Spleen (tissue), 11 donors: ENCODE data around the gene ASH1L. TPM values are rescaled to one million over a fixed set of nuclear protein-coding genes. Genes with fewer than 3 reads are reported as not detected.

ENCODE experiments used
- DNase-seq: peaks from one replicate; pipeline ENCODE4 v3.0.0-alpha.2; 2020
- H3K27ac ChIP-seq, 8 donors: fragments of 200-600 bp; sonication (generic) in 7 of 8; 1 replicate in 4 of 8; 2 replicates in 4 of 8; pipeline versions ENCODE4 v1.5.0 to v1.8.0; 2016 to 2021; ENCODE audit warnings: inconsistent platforms in 4 of 8, mild to moderate bottlenecking in 4 of 8, moderate library complexity in 1 of 8
- H3K27me3 ChIP-seq, 7 donors: fragments of 200-600 bp; sonication (generic) in 6 of 7; replicated peaks in 1 of 7; 1 replicate in 4 of 7; 2 replicates in 3 of 7; pipeline versions ENCODE4 v1.5.0 to v1.8.0; 2016 to 2021; ENCODE audit warnings: inconsistent platforms in 3 of 7, mild to moderate bottlenecking in 1 of 7
- H3K36me3 ChIP-seq, 6 donors: fragments of 200-600 bp; sonication (generic) in 5 of 6; 1 replicate in 4 of 6; 2 replicates in 2 of 6; pipeline versions ENCODE4 v1.5.0 to v1.8.0; 2016 to 2021; ENCODE audit warnings: inconsistent platforms in 2 of 6
- H3K4me1 ChIP-seq, 6 donors: fragments of 200-600 bp; sonication (generic) in 5 of 6; 1 replicate in 3 of 6; 2 replicates in 3 of 6; pipeline versions ENCODE4 v1.5.0 to v1.8.0; 2016 to 2021; ENCODE audit warnings: inconsistent platforms in 3 of 6
- H3K4me3 ChIP-seq, 8 donors: fragments of 200-600 bp; sonication (generic) in 7 of 8; 1 replicate in 4 of 8; 2 replicates in 4 of 8; pipeline versions ENCODE4 v1.5.0 to v1.8.0; 2016 to 2021; ENCODE audit warnings: inconsistent platforms in 4 of 8, mild to moderate bottlenecking in 4 of 8, moderate library complexity in 2 of 8
- H3K9me3 ChIP-seq, 8 donors: fragments of 200-600 bp; sonication (generic) in 7 of 8; 1 replicate in 4 of 8; 2 replicates in 4 of 8; pipeline versions ENCODE4 v1.5.0 to v1.8.0; 2016 to 2021; ENCODE audit warnings: inconsistent platforms in 4 of 8
- POLR2A ChIP-seq, 3 donors: fragments of 450-650 bp; IDR thresholded peaks; one replicate each; pipeline ENCODE4 v1.5.1; 2017; ENCODE audit warnings: antibody characterized with exemption in 3 of 3, mild to moderate bottlenecking in 1 of 3
- POLR2AphosphoS5 ChIP-seq, 3 donors: sonication (generic); formaldehyde crosslinking; IDR thresholded peaks; one replicate each; pipeline ENCODE4 v1.5.1; 2017; ENCODE audit warnings: antibody characterized with exemption in 3 of 3
- WGBS, 5 donors: extraction: QIAGEN DNeasy Blood & Tissue Kit in 3 of 5; methylation state at CpG; one replicate each; pipeline versions ENCODE4 v1.1.5 to v1.1.7; 2013 to 2018; 5-methylcytosine and 5-hydroxymethylcytosine counted together
- intact Hi-C: fragments of 100-400 bp; cut with DNase I; formaldehyde crosslinking; loops from one replicate; pipeline ENCODE4 v1.15.0; 2023; ENCODE audit warnings: low total_unique reads
- polyA plus RNA-seq, 3 donors: library from polyadenylated mRNA; stranded (reverse); fragments of 200-250 nt; gene quantifications; one replicate each; pipeline ENCODE4 v1.2.1, GENCODE V29; 2013
- total RNA-seq, 7 donors: library from RNA; depleted of rRNA in 3 of 7; stranded (reverse); fragments of >200 nt in 3 of 7; fragmentation: NEBNext Ultra II Directional in 4 of 7; extraction: Animal tissue kit (Norgen Biotek cat#: 25700) in 4 of 7; gene quantifications; one replicate each; pipeline versions ENCODE4 v1.1.0 to v1.2.1, GENCODE V29; 2016 to 2021
- TF ChIP-seq, protein P1 (sequence below), 11 experiments: fragments of 200-600 bp in 7 of 11; fragments of 450-650 bp in 4 of 11; sonication (generic) in 4 of 11; IDR thresholded peaks in 8 of 11; conservative IDR thresholded peaks in 3 of 11; 1 replicate in 7 of 11; 2 replicates in 4 of 11; pipeline versions ENCODE4 v1.4.0 to v1.8.0; 2016 to 2021; ENCODE audit warnings: antibody characterized with exemption in 11 of 11, inconsistent platforms in 4 of 11, mild to moderate bottlenecking in 1 of 11
- donor health status: healthy with polysubstance abuse.
- donor health status: DM: no; HTN: no; CAD: no; lungs with moderate emphysema.
- donor health status: DM: no; HTN: no; CAD: no.
- donor health status: Bipolar disorder and iron deficiency.
- donor health status: healthy.
- donor health status: DM: no; HTN: no; CAD: no.
- donor health status: DM: yes; HTN: yes; CAD: no.

Gene ASH1L
- total and polyA plus RNA-seq, 10 donors: 2.5 to 89.8 (median 69.1) TPM

DNA sequence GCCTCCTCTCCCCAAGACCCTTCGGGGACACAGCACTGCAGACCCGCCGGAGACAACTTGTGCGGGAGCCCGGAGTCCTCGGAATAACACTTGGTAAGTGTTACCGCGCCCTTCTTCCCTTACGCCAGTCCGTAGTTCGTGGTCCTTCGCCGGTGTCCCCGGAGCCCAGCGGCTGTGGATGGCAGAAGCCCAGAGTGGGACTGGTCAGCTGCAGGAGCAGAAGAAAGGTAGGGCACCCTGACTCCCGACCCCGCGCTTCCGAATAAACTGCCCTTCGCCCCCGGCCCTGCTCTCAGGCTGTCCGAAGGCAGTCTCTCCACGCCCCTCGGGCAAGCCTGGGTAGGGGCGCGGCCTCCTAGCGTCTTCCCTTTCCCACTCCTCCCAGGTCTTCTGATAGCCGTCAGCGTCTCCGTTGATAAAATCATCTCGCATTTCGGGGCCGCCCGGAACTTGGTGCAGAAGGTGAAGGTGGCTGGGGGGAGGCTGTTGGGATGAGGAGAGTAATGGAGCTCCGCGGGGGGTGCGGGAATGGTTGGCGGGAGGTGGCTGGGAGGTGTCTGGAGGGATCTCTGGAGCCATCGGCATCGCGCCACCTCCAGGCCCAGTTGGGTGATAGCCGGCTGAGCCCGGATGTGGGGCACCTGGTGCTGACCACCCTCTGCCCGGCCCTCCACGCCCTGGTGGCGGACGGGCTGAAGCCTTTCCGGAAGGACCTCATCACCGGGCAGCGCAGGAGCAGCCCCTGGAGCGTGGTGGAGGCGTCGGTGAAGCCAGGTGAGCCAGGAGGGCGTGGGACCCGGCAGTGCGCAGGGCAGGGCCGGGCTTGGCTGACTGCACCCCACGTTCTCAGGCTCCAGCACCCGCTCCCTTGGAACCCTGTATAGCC lies 237.6 kb downstream of the ASH1L start:
- H3K4me3 ChIP-seq: peak overlapping the region; percentile 80 to 97 (median 89)
- intact Hi-C loops: loop anchor here (10.0 kb wide), 1 partner anchor 50 kb away; the partner anchor contains the start of genes CLK2 and HCN3
- TF ChIP-seq, protein P1, sequence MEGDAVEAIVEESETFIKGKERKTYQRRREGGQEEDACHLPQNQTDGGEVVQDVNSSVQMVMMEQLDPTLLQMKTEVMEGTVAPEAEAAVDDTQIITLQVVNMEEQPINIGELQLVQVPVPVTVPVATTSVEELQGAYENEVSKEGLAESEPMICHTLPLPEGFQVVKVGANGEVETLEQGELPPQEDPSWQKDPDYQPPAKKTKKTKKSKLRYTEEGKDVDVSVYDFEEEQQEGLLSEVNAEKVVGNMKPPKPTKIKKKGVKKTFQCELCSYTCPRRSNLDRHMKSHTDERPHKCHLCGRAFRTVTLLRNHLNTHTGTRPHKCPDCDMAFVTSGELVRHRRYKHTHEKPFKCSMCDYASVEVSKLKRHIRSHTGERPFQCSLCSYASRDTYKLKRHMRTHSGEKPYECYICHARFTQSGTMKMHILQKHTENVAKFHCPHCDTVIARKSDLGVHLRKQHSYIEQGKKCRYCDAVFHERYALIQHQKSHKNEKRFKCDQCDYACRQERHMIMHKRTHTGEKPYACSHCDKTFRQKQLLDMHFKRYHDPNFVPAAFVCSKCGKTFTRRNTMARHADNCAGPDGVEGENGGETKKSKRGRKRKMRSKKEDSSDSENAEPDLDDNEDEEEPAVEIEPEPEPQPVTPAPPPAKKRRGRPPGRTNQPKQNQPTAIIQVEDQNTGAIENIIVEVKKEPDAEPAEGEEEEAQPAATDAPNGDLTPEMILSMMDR (IDR thresholded peaks at IDR 0.05 in 8 of 11, conservative IDR thresholded peaks at IDR 0.05 in 3 of 11): peak in 7 of 11 experiments; percentile 20 to 54 (median 35)
- TF ChIP-seq POLR2AphosphoS5 (IDR thresholded peaks at IDR 0.05) (peak in 1 of 3 donors; percentile 49), POLR2A (IDR thresholded peaks at IDR 0.05) (no peak)
- 16 to 22% (median 19%) methylated on average over 39 to 59 of the region's 59 CpGs for WGBS, 5 donors
- peaks cover 0 to 35% (median 13%) of the 10 kb centered on the region in 6 donors for H3K36me3 ChIP-seq
- H3K9me3 ChIP-seq: no peaks in the 10 kb centered on the region
- peaks cover 19 to 61% (median 45%) of the 10 kb centered on the region in 6 donors for H3K4me1 ChIP-seq
- H3K27ac ChIP-seq: peak overlapping the region; percentile 95 to 99 (median 96)
- peak; percentile 86 for DNase-seq
- no peaks in the 10 kb centered on the region for H3K27me3 ChIP-seq

DNA sequence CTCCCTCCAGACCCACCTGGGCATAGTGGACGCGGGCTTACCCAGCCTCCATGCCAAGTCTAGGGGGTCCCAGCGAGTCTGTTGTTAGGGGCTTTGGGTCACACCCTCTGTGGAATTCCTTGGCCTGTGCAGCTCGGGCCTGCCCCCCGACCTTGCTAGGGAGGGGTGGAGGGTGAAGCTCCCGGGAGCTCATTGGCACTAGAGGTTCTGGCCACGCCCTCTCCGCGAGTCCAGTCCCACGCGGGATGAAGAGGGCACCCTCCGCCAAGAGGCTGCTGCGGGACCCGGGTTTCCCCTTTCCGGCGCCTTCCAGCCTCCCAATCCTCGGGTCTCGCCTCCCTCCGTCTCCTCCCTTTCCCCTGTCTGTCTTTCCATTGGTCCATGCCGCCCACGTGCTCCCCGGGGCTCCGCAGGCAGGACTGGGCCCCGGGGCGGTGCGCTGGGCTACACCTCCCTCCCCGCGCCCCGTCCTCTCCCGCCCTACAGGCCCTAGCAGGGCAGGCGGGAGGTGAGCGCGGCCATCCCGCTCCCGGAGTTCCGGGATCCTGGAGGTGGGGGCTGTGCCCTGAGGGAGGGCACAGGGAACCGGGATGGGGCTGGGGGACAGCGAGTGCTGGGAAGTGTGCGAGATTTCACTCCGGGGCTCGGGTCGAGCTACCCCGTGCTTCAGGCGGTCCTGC lies 238.4 kb downstream of the ASH1L start:
- 0 to 1% (median 0%) methylated on average over 9 to 44 of the region's 44 CpGs for WGBS, 5 donors
- no peaks in the 10 kb centered on the region for H3K27me3 ChIP-seq
- H3K4me3 ChIP-seq: peak overlapping the region; percentile 80 to 97 (median 89)
- H3K9me3 ChIP-seq: no peaks in the 10 kb centered on the region
- H3K36me3 ChIP-seq: peaks cover 0 to 34% (median 12%) of the 10 kb centered on the region in 6 donors
- peaks cover 20 to 69% (median 48%) of the 10 kb centered on the region in 6 donors for H3K4me1 ChIP-seq
- peak; percentile 98 for DNase-seq
- H3K27ac ChIP-seq: peak overlapping the region; percentile 95 to 99 (median 96)
- TF ChIP-seq POLR2A (IDR thresholded peaks at IDR 0.05): peak in 2 of 3 donors; percentile 52 to 65
- TF ChIP-seq, protein P1 (IDR thresholded peaks at IDR 0.05 in 8 of 11, conservative IDR thresholded peaks at IDR 0.05 in 3 of 11): peak in 2 of 11 experiments; percentile 9
- TF ChIP-seq POLR2AphosphoS5 (IDR thresholded peaks at IDR 0.05): peak; percentile 89 to 92 (median 91)
- intact Hi-C loops: loop anchor here (10.0 kb wide), 1 partner anchor 49 kb away; the partner anchor contains the start of genes CLK2 and HCN3

DNA sequence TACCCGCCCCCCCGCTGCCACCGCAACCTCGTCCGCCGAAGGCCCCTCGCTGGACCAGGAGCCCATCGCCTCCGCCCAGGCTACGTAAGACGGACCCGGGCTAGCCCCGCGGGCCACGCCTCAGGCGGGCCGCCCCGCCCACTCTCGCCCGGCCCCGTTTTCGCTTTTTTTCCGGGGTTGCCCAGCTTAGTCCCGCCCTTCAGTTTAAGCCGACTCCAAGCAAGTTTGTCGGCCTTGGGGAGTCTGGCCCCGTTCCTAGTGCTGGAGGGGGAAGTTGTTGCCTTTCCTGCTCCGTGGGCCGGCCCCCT lies 238.9 kb downstream of the ASH1L start:
- TF ChIP-seq POLR2AphosphoS5 (IDR thresholded peaks at IDR 0.05) (peak in 1 of 3 donors; percentile 53), POLR2A (IDR thresholded peaks at IDR 0.05) (peak in 1 of 3 donors; percentile 29)
- TF ChIP-seq, protein P1 (IDR thresholded peaks at IDR 0.05 in 8 of 11, conservative IDR thresholded peaks at IDR 0.05 in 3 of 11): no peak
- intact Hi-C loops: loop anchor here (10.0 kb wide), 1 partner anchor 49 kb away; the partner anchor contains the start of genes CLK2 and HCN3
- Histone ChIP-seq H3K9me3 (no peaks in the 10 kb centered on the region), H3K36me3 (peaks cover 0 to 34% (median 11%) of the 10 kb centered on the region in 6 donors), H3K27ac (peak overlapping the region; percentile 95 to 99 (median 96)), H3K4me3 (peak overlapping the region; percentile 80 to 97 (median 89)), H3K4me1 (peaks cover 20 to 70% (median 48%) of the 10 kb centered on the region in 6 donors), H3K27me3 (no peaks in the 10 kb centered on the region)
- 0 to 1% (median 0%) methylated on average over 20 to 29 of the region's 29 CpGs for WGBS, 5 donors
- DNase-seq: peak; percentile 96
